Fibroblast of the aortic adventitia (primary cell): ENCODE results near the gene TSPAN18. TPM values are rescaled to one million over a fixed set of nuclear protein-coding genes. Genes with fewer than 3 reads are reported as not detected.

ENCODE experiments used
- DNase-seq: peaks from one replicate; pipeline ENCODE4 v3.0.0-alpha.2; 2010; ENCODE audit warnings: low read depth
- H3K4me3 ChIP-seq: 2 replicates; pipeline ENCODE4 v1.5.1; 2011; ENCODE audit warnings: low read depth, mild to moderate bottlenecking, control low read depth, low read length, moderate library complexity
- CTCF ChIP-seq: IDR thresholded peaks from 2 replicates; pipeline ENCODE4 v1.5.1; 2011; ENCODE audit warnings: mild to moderate bottlenecking, low read length, control low read depth, inconsistent platforms; ENCODE audit not compliant: insufficient read depth
- total RNA-seq: library from RNA; depleted of rRNA; stranded (reverse); fragments of >200 nt; gene quantifications from 2 replicates; pipeline ENCODE4 v1.2.3, GENCODE V29; 2012; ENCODE audit warnings: low replicate concordance

Gene TSPAN18
- total RNA-seq, 1 donor: under 0.01 TPM

DNA sequence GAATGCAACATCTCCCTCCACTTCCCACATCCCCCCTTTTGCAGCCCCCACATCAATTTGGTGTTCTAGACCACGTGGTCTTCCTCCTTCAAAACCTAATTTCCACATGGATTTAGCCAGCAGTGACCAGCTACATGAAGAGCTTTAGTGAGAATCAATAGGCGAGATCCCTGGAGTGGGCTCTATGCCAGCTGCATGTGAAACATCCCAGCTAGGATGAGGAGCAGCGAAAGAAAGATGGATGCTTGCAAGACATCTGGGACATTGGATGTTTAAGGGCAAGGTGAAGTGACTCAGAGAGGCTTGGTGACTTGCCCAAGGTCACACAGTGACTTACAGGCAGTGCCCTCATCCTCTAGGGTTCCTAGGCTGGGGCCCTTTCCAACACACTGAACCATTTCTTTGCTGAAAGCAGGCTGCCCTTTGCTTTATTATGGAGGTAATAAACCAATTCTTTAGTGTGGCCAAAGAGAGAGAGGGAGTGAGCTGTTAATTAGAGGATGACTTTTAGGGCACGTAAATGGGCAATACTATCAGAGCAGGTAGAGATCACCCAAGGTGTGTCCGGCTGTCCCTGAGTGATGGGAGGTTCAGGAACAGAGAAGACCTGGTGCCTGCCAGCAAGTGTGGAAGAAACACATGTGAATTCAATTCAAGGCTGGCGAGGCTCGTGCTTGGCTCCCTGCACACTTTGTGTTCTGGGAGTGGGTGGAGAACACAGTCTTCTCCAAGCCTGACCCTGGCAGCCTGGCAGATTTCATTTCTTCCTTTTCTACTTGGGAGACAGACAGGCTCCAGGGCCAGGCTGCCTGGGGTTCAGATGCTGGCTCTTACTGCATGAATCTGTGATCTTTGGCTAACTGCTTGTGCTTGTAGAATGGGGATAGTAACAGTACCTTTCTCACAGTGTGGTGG lies 24.0 kb downstream of the TSPAN18 start:
- H3K4me3 ChIP-seq: no peak overlapping the region
- TF ChIP-seq CTCF: no peak
- no peak for DNase-seq

GRCh38 chr11:44752300-44752699 lies 25.5 kb downstream of the TSPAN18 start:
- no peak for DNase-seq
- no peak overlapping the region for H3K4me3 ChIP-seq
- TF ChIP-seq CTCF: no peak

GRCh38 chr11:44752713-44753112 lies 26.0 kb downstream of the TSPAN18 start:
- TF ChIP-seq CTCF: no peak
- H3K4me3 ChIP-seq: no peak overlapping the region
- DNase-seq: no peak

- H3K4me3 ChIP-seq: no peak overlapping the region
- no peak for DNase-seq
- no peak for TF ChIP-seq CTCF
Observed at GRCh38 chr11:44753961-44754645, 27.3 kb downstream of the TSPAN18 start.

DNA sequence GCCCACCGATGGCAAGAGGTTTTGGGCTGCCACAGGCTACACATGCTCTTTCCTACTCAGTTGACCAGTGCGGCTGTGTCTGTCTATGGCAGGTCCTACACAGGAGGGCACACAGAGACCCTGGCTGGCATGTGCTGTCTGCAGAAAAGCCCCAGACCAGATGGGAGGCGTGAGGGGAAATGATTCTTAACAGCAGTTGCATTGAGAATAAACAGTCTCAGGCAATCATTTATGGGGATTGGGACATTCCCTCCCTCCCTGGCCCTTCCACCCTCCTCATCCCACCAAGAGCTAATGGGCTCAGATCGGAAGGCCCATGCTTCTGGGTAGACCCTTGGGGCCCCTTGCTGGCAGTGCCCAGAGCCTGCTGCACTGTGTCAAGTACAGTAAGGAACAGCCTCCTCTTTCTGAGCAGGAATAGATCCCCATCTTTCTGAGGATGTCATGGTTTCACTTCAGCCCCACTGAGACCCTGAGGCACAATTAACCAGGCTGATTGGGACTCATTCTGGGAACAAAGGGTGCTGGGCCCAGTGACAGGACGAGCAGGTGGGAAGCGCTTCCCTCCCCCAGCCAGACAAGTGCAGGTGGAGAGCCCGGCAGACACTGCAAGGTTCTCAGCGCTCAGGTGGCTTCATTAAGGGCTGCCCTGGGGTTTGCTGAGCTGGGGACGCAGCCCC lies 28.3 kb downstream of the TSPAN18 start:
- TF ChIP-seq CTCF: no peak
- DNase-seq: no peak
- H3K4me3 ChIP-seq: no peak overlapping the region

DNA sequence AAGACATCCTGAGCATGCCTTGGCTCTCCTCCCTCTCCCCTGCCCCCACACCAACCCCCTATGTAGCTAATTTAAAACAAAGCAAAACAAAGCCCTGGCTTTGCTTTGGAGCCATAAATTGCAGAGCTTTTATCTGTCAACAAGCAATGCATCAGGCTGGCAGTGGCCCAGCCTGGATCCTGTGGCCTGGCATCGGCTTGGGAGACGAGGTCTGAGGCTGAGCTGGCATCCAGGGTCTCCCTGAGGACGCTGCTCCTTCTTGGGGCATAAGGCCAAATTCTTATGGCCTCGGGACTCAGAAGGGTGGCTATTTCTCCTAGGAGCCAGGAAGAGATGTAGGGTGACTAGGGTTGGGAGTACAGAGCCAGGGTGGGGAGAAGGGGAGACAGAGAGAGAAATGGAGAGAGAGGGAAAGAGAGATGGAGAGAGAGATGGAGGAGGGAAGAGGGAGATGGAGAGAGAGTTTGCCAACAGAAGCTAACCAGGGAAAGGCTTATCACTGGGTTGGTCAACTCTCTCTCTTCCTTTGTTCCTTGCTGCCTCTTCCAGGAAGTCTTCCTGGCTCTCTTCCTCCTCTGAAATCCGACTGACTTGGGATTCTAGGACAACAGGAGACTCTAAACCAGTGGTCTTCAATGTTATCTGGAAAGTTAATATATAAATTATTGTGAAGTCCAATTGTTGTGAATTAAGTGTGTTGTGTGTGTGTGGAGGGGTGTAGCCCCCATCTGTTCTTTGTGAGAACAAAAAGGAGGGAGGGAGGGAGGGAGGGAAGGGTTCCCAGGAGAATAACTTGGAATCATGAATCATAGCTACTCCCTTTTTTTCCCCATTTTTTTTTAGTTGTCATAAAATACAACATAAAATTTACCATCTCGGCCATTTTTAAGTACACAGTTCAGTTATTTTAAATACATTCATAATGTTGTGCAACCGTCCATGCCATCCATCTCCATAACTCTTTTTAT lies 29.1 kb downstream of the TSPAN18 start:
- no peak for TF ChIP-seq CTCF
- DNase-seq: no peak

More for the DNA sequence above, 29.1 kb downstream of the TSPAN18 start:
- no peak overlapping the region for H3K4me3 ChIP-seq
